GM23338 (cell line): ENCODE results near the gene DIP2C. TPM values are rescaled to one million over a fixed set of nuclear protein-coding genes. Genes with fewer than 3 reads are reported as not detected.
"Not testable (repeated sequence)": the region's sequence is repeated elsewhere in the genome, so short reads cannot be mapped to it uniquely, and the experiment has no call there.

ENCODE experiments used
- ATAC-seq: fragments of 200-7000 bp; cut with Tn5 transposase; 3 replicates; pipeline ENCODE4 v1.9.1; 2020
- DNase-seq: peaks from one replicate; pipeline ENCODE4 v3.0.0-alpha.2; 2015; ENCODE audit warnings: low spot score
- H2AFZ ChIP-seq: fragments of 200-600 bp; sonication (generic); 2 replicates; pipeline ENCODE4 v1.8.0; 2016; ENCODE audit warnings: antibody characterized with exemption, mild to moderate bottlenecking, moderate library complexity
- H3F3A ChIP-seq: fragments of 200-600 bp; sonication (generic); replicated peaks from 2 replicates; pipeline ENCODE4 v1.8.0; 2017; ENCODE audit warnings: antibody characterized with exemption, mixed run types, low read depth
- H3K27ac ChIP-seq: fragments of 200-600 bp; sonication (generic); 2 replicates; pipeline ENCODE4 v1.6.1; 2016; ENCODE audit warnings: low read depth
- H3K27me3 ChIP-seq: fragments of 200-600 bp; sonication (generic); 2 replicates; pipeline ENCODE4 v1.8.0; 2016; ENCODE audit warnings: mild to moderate bottlenecking, mixed run types, moderate library complexity; ENCODE audit not compliant: insufficient read depth
- H3K36me3 ChIP-seq: fragments of 200-600 bp; sonication (generic); 2 replicates; pipeline ENCODE4 v1.8.0; 2016; ENCODE audit warnings: mild to moderate bottlenecking; ENCODE audit not compliant: insufficient read depth
- H3K4me1 ChIP-seq: fragments of 200-600 bp; sonication (generic); 2 replicates; pipeline ENCODE4 v1.8.0; 2016; ENCODE audit warnings: mild to moderate bottlenecking, moderate library complexity; ENCODE audit not compliant: insufficient read depth
- H3K4me2 ChIP-seq: fragments of 200-600 bp; sonication (generic); 2 replicates; pipeline ENCODE4 v1.7.1; 2017; ENCODE audit warnings: mixed run types
- H3K4me3 ChIP-seq: fragments of 200-600 bp; sonication (generic); 2 replicates; pipeline ENCODE4 v1.6.1; 2016; ENCODE audit warnings: mixed run types
- H3K79me2 ChIP-seq: fragments of 200-600 bp; sonication (generic); replicated peaks from 2 replicates; pipeline ENCODE4 v1.8.0; 2017; ENCODE audit warnings: mild to moderate bottlenecking; ENCODE audit not compliant: insufficient read depth
- H3K9me2 ChIP-seq: fragments of 200-600 bp; sonication (generic); 2 replicates; pipeline ENCODE4 v1.8.0; 2017; ENCODE audit not compliant: insufficient read depth
- H4K20me1 ChIP-seq: fragments of 200-600 bp; sonication (generic); replicated peaks from 2 replicates; pipeline ENCODE4 v1.8.0; 2017; ENCODE audit warnings: mild to moderate bottlenecking; ENCODE audit not compliant: insufficient read depth
- H3K27ac Mint-ChIP-seq: 2 replicates; pipeline ENCODE4 v1.8.0; 2020; ENCODE audit warnings: inconsistent platforms, mild to moderate bottlenecking, moderate library complexity, mixed read lengths
- H3K27me3 Mint-ChIP-seq: 3 replicates; pipeline ENCODE4 v1.8.0; 2022; ENCODE audit warnings: low read depth, mild to moderate bottlenecking, moderate library complexity, mixed read lengths, inconsistent platforms; ENCODE audit not compliant: insufficient read depth, poor library complexity
- H3K36me3 Mint-ChIP-seq: 3 replicates; pipeline ENCODE4 v1.8.0; 2021; ENCODE audit warnings: low read depth, mild to moderate bottlenecking, inconsistent platforms, moderate library complexity, mixed read lengths
- H3K4me1 Mint-ChIP-seq: 3 replicates; pipeline ENCODE4 v1.8.0; 2020; ENCODE audit warnings: mild to moderate bottlenecking, inconsistent platforms, mixed read lengths
- H3K4me3 Mint-ChIP-seq: 3 replicates; pipeline ENCODE4 v1.8.0; 2021; ENCODE audit warnings: moderate library complexity, mild to moderate bottlenecking, inconsistent platforms, mixed read lengths
- H3K9me3 Mint-ChIP-seq: 3 replicates; pipeline ENCODE4 v1.8.0; 2020; ENCODE audit warnings: moderate library complexity, mild to moderate bottlenecking, inconsistent platforms, mixed read lengths
- CREB1 ChIP-seq: fragments of 250-450 bp; sonication (Bioruptor Pico); IDR thresholded peaks from 2 replicates; pipeline ENCODE4 v1.5.0; 2020; ENCODE audit warnings: low read depth, mild to moderate bottlenecking, moderate library complexity
- EZH2 ChIP-seq: fragments of 200-600 bp; sonication (generic); IDR thresholded peaks from one replicate; pipeline ENCODE4 v1.8.0; 2017; ENCODE audit warnings: antibody characterized with exemption, mild to moderate bottlenecking, low read depth; ENCODE audit not compliant: unreplicated experiment
- JUNB ChIP-seq: IDR thresholded peaks from one replicate; pipeline ENCODE4 v1.6.1; 2016; ENCODE audit warnings: antibody characterized with exemption; ENCODE audit not compliant: unreplicated experiment
- NANOG ChIP-seq: IDR thresholded peaks from 2 replicates; pipeline ENCODE4 v1.6.1; 2016; ENCODE audit warnings: antibody characterized with exemption, borderline replicate concordance
- POLR2AphosphoS5 ChIP-seq: IDR thresholded peaks from 2 replicates; pipeline ENCODE4 v1.6.1; 2016; ENCODE audit warnings: antibody characterized with exemption, low read depth
- ZNF331 ChIP-seq: fragments of 250-450 bp; sonication (Bioruptor Pico); IDR thresholded peaks from 2 replicates; pipeline ENCODE4 v1.5.0; 2020; ENCODE audit warnings: low read depth, mild to moderate bottlenecking, moderate library complexity
- polyA plus RNA-seq: library from polyadenylated mRNA; unstranded; fragments of >200 nt; fragmentation: Nextera tagmentation; extraction: Ambion mirVana; gene quantifications from 2 replicates; pipeline ENCODE4 v1.2.1, GENCODE V29; 2016
- total RNA-seq: library from RNA; depleted of rRNA; stranded (reverse); fragments of >200 nt; shearing (Covaris generic); gene quantifications from 2 replicates; pipeline ENCODE4 v1.2.3, GENCODE V29; 2014
- TF ChIP-seq, protein P1 (sequence below): IDR thresholded peaks from 2 replicates; pipeline ENCODE4 v1.6.1; 2016; ENCODE audit warnings: antibody characterized with exemption
- TF ChIP-seq, protein P2 (sequence below): IDR thresholded peaks from one replicate; pipeline ENCODE4 v1.6.1; 2018; ENCODE audit warnings: antibody characterized with exemption; ENCODE audit not compliant: unreplicated experiment
- TF ChIP-seq, protein P3 (sequence below): fragments of 250-450 bp; sonication (Bioruptor Pico); IDR thresholded peaks from 2 replicates; pipeline ENCODE4 v1.5.0; 2020; ENCODE audit warnings: mild to moderate bottlenecking, moderate library complexity

Gene DIP2C
- total and polyA plus RNA-seq, 2 experiments from 2014 or later = 5.1 to 7.7 TPM

DNA sequence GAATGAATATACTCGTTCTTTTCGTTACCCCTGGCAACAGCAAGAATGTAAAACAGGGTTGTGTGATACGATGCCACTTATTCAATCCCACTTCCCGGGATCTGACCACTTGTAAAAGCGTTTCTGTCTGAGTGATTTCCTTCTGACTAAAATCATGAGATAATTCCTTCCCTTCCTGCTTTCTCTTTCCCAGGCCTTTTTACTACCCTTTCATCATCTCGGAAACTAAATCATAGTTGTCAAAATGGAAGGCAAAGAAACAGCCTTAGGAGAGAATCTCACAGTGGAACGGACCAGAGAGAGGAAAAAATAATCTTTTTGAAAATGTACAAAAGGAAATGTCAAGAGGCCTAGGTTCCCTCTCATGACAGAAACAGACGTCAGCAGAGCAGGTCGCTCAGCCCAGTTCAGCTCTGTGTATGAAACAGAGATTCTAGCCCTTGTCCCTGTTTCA is 29.8 kb downstream of the DIP2C start (continued):
- no peak for TF ChIP-seq CREB1 (CRISPR knock-in tag)
- no peak for TF ChIP-seq NANOG

DNA sequence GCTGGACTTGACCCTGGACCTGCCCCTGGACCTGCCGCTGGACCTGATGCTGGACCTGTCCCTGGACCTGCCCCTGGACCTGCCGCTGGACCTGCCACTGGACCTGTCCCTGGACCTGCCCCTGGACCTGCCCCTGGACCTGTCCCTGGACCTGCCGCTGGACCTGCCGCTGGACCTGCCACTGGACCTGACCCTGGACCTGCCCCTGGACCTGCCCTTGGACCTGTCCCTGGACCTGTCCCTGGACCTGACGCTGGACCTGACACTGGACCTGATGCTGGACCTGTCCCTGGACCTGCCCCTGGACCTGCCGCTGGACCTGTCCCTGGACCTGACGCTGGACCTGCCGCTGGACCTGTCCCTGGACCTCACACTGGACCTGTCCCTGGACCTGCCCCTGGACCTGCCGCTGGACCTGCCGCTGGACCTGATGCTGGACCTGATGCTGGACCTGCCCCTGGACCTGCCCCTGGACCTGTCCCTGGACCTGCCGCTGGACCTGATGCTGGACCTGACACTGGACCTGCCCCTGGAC is 31.6 kb downstream of the DIP2C start:
- not testable (repeated sequence) for H3K36me3 Mint-ChIP-seq, H3K27me3 ChIP-seq, H3K27me3 Mint-ChIP-seq, H3F3A ChIP-seq, H3K4me1 ChIP-seq, H3K9me2 ChIP-seq, H3K4me3 ChIP-seq, ATAC-seq, H3K27ac ChIP-seq, H3K27ac Mint-ChIP-seq, DNase-seq, H3K4me3 Mint-ChIP-seq, H3K36me3 ChIP-seq, H3K9me3 Mint-ChIP-seq, H3K4me2 ChIP-seq, H2AFZ ChIP-seq
- Histone ChIP-seq H3K79me2 (peaks cover 52% of the 10 kb centered on the region), H4K20me1 (peaks cover 24% of the 10 kb centered on the region)
- peaks cover 19% of the 10 kb centered on the region for H3K4me1 Mint-ChIP-seq

DNA sequence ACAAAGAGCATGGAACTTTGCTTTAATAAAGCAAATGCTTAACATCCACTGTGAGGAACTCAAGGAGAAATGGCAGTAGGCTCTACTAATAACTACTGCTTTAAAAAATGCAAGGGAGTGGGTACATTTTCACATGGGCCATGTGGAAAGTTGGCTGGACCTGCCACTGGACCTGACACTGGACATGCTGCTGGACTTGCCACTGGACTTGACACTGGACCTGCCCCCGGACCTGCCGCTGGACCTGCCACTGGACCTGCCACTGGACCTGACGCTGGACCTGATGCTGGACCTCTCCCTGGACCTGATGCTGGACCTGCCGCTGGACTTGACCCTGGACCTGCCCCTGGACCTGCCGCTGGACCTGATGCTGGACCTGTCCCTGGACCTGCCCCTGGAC is 32.6 kb downstream of the DIP2C start:
- Mint-ChIP-seq H3K9me3 (no peaks in the 10 kb centered on the region), H3K27me3 (no peaks in the 10 kb centered on the region), H3K27ac (no peak overlapping the region), H3K36me3 (no peaks in the 10 kb centered on the region), H3K4me1 (peaks cover 16% of the 10 kb centered on the region), H3K4me3 (no peak overlapping the region)
- Histone ChIP-seq H3K4me1 (no peaks in the 10 kb centered on the region; the same call in 1 of the 2 replicates), H3F3A (no peaks in the 10 kb centered on the region), H3K27me3 (no peaks in the 10 kb centered on the region), H4K20me1 (peaks cover 28% of the 10 kb centered on the region), H3K36me3 (no peaks in the 10 kb centered on the region), H3K79me2 (peaks cover 46% of the 10 kb centered on the region), H3K27ac (no peak overlapping the region), H3K9me2 (no peaks in the 10 kb centered on the region), H3K4me2 (no peak overlapping the region), H2AFZ (no peak overlapping the region), H3K4me3 (no peak overlapping the region)
- TF ChIP-seq CREB1 (CRISPR knock-in tag) = no peak
- no peak for TF ChIP-seq POLR2AphosphoS5
- TF ChIP-seq ZNF331 (CRISPR knock-in tag) = no peak
- no peak for TF ChIP-seq JUNB
- TF ChIP-seq, protein P1, sequence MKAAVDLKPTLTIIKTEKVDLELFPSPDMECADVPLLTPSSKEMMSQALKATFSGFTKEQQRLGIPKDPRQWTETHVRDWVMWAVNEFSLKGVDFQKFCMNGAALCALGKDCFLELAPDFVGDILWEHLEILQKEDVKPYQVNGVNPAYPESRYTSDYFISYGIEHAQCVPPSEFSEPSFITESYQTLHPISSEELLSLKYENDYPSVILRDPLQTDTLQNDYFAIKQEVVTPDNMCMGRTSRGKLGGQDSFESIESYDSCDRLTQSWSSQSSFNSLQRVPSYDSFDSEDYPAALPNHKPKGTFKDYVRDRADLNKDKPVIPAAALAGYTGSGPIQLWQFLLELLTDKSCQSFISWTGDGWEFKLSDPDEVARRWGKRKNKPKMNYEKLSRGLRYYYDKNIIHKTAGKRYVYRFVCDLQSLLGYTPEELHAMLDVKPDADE = no peak
- TF ChIP-seq, protein P2, sequence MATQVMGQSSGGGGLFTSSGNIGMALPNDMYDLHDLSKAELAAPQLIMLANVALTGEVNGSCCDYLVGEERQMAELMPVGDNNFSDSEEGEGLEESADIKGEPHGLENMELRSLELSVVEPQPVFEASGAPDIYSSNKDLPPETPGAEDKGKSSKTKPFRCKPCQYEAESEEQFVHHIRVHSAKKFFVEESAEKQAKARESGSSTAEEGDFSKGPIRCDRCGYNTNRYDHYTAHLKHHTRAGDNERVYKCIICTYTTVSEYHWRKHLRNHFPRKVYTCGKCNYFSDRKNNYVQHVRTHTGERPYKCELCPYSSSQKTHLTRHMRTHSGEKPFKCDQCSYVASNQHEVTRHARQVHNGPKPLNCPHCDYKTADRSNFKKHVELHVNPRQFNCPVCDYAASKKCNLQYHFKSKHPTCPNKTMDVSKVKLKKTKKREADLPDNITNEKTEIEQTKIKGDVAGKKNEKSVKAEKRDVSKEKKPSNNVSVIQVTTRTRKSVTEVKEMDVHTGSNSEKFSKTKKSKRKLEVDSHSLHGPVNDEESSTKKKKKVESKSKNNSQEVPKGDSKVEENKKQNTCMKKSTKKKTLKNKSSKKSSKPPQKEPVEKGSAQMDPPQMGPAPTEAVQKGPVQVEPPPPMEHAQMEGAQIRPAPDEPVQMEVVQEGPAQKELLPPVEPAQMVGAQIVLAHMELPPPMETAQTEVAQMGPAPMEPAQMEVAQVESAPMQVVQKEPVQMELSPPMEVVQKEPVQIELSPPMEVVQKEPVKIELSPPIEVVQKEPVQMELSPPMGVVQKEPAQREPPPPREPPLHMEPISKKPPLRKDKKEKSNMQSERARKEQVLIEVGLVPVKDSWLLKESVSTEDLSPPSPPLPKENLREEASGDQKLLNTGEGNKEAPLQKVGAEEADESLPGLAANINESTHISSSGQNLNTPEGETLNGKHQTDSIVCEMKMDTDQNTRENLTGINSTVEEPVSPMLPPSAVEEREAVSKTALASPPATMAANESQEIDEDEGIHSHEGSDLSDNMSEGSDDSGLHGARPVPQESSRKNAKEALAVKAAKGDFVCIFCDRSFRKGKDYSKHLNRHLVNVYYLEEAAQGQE = no peak
- TF ChIP-seq, protein P3, sequence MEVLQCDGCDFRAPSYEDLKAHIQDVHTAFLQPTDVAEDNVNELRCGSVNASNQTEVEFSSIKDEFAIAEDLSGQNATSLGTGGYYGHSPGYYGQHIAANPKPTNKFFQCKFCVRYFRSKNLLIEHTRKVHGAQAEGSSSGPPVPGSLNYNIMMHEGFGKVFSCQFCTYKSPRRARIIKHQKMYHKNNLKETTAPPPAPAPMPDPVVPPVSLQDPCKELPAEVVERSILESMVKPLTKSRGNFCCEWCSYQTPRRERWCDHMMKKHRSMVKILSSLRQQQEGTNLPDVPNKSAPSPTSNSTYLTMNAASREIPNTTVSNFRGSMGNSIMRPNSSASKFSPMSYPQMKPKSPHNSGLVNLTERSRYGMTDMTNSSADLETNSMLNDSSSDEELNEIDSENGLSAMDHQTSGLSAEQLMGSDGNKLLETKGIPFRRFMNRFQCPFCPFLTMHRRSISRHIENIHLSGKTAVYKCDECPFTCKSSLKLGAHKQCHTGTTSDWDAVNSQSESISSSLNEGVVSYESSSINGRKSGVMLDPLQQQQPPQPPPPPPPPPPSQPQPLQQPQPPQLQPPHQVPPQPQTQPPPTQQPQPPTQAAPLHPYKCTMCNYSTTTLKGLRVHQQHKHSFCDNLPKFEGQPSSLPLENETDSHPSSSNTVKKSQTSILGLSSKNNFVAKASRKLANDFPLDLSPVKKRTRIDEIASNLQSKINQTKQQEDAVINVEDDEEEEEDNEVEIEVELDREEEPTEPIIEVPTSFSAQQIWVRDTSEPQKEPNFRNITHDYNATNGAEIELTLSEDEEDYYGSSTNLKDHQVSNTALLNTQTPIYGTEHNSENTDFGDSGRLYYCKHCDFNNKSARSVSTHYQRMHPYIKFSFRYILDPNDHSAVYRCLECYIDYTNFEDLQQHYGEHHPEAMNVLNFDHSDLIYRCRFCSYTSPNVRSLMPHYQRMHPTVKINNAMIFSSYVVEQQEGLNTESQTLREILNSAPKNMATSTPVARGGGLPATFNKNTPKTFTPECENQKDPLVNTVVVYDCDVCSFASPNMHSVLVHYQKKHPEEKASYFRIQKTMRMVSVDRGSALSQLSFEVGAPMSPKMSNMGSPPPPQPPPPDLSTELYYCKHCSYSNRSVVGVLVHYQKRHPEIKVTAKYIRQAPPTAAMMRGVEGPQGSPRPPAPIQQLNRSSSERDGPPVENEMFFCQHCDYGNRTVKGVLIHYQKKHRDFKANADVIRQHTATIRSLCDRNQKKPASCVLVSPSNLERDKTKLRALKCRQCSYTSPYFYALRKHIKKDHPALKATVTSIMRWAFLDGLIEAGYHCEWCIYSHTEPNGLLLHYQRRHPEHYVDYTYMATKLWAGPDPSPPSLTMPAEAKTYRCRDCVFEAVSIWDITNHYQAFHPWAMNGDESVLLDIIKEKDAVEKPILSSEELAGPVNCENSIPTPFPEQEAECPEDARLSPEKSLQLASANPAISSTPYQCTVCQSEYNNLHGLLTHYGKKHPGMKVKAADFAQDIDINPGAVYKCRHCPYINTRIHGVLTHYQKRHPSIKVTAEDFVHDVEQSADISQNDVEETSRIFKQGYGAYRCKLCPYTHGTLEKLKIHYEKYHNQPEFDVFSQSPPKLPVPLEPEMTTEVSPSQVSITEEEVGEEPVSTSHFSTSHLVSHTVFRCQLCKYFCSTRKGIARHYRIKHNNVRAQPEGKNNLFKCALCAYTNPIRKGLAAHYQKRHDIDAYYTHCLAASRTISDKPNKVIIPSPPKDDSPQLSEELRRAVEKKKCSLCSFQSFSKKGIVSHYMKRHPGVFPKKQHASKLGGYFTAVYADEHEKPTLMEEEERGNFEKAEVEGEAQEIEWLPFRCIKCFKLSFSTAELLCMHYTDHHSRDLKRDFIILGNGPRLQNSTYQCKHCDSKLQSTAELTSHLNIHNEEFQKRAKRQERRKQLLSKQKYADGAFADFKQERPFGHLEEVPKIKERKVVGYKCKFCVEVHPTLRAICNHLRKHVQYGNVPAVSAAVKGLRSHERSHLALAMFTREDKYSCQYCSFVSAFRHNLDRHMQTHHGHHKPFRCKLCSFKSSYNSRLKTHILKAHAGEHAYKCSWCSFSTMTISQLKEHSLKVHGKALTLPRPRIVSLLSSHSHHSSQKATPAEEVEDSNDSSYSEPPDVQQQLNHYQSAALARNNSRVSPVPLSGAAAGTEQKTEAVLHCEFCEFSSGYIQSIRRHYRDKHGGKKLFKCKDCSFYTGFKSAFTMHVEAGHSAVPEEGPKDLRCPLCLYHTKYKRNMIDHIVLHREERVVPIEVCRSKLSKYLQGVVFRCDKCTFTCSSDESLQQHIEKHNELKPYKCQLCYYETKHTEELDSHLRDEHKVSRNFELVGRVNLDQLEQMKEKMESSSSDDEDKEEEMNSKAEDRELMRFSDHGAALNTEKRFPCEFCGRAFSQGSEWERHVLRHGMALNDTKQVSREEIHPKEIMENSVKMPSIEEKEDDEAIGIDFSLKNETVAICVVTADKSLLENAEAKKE (CRISPR knock-in tag) = no peak
- TF ChIP-seq EZH2 = no peak
- DNase-seq (no peak), ATAC-seq (no peak)
